Measurements from ENCODE around the gene VWA8.

The VWA8 gene

GRCh38 chr13:41788552-41788951 is 172.4 kb downstream of the VWA8 start:
- DNase-seq (ENCODE audit: low spot score) = no peak
- TF ChIP-seq, protein P1, sequence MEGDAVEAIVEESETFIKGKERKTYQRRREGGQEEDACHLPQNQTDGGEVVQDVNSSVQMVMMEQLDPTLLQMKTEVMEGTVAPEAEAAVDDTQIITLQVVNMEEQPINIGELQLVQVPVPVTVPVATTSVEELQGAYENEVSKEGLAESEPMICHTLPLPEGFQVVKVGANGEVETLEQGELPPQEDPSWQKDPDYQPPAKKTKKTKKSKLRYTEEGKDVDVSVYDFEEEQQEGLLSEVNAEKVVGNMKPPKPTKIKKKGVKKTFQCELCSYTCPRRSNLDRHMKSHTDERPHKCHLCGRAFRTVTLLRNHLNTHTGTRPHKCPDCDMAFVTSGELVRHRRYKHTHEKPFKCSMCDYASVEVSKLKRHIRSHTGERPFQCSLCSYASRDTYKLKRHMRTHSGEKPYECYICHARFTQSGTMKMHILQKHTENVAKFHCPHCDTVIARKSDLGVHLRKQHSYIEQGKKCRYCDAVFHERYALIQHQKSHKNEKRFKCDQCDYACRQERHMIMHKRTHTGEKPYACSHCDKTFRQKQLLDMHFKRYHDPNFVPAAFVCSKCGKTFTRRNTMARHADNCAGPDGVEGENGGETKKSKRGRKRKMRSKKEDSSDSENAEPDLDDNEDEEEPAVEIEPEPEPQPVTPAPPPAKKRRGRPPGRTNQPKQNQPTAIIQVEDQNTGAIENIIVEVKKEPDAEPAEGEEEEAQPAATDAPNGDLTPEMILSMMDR (IDR thresholded peaks at IDR 0.05; ENCODE audit: extremely low read depth, insufficient read depth, missing control alignments) = no peak
- in situ Hi-C loops (cut with MboI; ENCODE audit: low pct_unique_long_range_greater_than_20kb, low sequenced_read_pairs, unreplicated experiment) = no loop called here

DNA sequence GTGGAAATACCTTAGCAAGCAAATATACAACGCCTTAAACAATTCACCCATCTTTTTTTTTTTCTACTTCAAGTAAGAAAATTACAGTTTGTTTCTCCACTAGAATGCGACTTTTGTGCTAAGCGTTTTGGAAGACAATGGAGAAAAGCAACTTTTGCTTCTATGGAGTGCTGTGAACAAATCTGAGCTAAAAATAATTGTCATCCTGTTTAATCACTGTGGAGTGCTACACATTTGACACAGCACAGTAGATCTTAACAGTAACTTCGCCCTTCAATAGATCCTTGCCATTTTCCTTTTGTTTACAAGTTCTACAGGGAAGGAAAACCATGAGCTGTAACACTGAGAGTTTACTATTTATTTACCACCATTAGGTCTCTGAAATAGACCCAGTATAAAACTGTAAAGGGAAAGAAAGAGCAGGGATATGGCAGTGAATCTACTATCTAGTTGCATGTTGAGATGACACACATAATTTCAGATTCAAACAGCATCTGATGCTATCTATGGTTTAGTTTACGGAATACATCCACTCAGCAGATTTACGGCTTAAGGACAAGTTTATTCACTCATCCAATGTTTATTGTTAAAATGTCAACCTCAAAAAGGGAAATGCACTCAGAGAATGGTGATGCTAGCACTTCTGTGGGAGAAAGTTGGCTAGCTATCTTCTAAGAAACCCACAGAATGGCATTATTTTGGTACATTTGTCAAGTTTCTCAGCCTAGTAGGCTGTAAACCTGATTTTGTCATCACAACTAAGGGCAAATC is 175.3 kb downstream of the VWA8 start:
- in situ Hi-C loops (cut with MboI; ENCODE audit: low pct_unique_long_range_greater_than_20kb, low sequenced_read_pairs, unreplicated experiment) = no loop called here
- TF ChIP-seq, protein P1 (IDR thresholded peaks at IDR 0.05; ENCODE audit: extremely low read depth, insufficient read depth, missing control alignments) = no peak
- no peak for DNase-seq (ENCODE audit: low spot score)

- DNase-seq (ENCODE audit: low spot score) = no peak
- in situ Hi-C loops (cut with MboI; ENCODE audit: low pct_unique_long_range_greater_than_20kb, low sequenced_read_pairs, unreplicated experiment) = no loop called here
Measured at GRCh38 chr13:41782086-41782485, 178.8 kb downstream of the VWA8 start.

GRCh38 chr13:41780715-41781706 is 179.9 kb downstream of the VWA8 start:
- TF ChIP-seq, protein P1 (IDR thresholded peaks at IDR 0.05; ENCODE audit: extremely low read depth, insufficient read depth, missing control alignments) = no peak
- in situ Hi-C loops (cut with MboI; ENCODE audit: low pct_unique_long_range_greater_than_20kb, low sequenced_read_pairs, unreplicated experiment) = no loop called here
- no peak for DNase-seq (ENCODE audit: low spot score)

More at GRCh38 chr13:41782086-41782485, 178.8 kb downstream of the VWA8 start:
- TF ChIP-seq, protein P1 (IDR thresholded peaks at IDR 0.05; ENCODE audit: extremely low read depth, insufficient read depth, missing control alignments) = no peak

DNA sequence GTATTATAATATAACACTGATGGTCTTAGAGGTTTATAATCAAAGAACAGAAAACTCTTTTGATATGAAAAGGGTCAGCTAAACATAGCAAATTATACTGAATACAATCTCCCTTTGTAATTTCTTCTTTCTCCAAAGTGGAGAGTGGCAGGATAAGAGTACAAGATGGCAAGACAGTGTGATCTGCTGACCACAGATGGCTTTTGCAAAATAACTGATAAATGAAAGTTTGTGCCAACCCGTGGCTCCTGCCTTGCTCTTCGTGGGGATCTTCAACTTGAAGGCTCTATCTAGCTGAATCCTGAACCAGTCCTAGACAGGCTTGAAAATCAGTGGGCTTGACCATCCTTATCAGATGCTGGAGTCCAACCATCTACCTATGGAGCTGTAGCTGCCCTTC is 185.7 kb downstream of the VWA8 start:
- DNase-seq (ENCODE audit: low spot score) = no peak
- in situ Hi-C loops (cut with MboI; ENCODE audit: low pct_unique_long_range_greater_than_20kb, low sequenced_read_pairs, unreplicated experiment) = no loop called here
- TF ChIP-seq, protein P1 (IDR thresholded peaks at IDR 0.05; ENCODE audit: extremely low read depth, insufficient read depth, missing control alignments) = no peak

DNA sequence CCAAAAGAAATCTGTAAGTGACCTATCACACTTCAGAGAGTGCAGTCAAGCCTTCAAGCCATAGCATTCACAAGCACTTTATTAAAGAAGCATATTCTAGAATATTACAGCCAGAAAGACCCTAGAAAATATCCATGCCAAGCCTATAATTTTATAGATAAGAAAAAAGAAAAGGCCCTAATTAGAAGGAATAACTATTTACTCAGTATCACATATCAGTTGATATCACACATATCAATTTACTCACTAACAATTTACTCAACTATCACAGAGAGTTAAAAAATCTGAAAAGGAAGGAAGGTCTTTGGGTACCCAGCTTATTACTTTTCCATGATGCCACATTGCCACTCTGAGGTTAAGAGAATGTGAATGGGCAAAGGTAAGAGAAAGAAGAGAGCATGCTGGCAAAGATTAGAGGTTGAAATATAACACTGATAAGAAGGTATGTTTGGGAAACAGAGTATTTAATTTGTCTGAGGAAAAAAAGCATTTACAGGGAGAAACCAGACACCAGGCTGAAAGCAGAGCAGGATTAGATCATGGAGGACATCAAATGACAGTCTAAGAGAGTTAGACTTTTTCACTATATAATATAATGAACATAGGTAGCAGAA is 186.2 kb downstream of the VWA8 start:
- in situ Hi-C loops (cut with MboI; ENCODE audit: low pct_unique_long_range_greater_than_20kb, low sequenced_read_pairs, unreplicated experiment) = no loop called here
- TF ChIP-seq, protein P1 (IDR thresholded peaks at IDR 0.05; ENCODE audit: extremely low read depth, insufficient read depth, missing control alignments) = no peak
- DNase-seq (ENCODE audit: low spot score) = no peak
